A673 (cell line): ENCODE results near the gene ENOX1. TPM values are rescaled to one million over a fixed set of nuclear protein-coding genes. Genes with fewer than 3 reads are reported as not detected.

Source experiments
- BruUV-seq: library from RNA; stranded (reverse); fragments of 400-500 nt; replicated peaks from 2 replicates; lab custom pipeline; 2021; lab: Mats Ljungman, UMichigan
- CTCF ChIA-PET: fragments of 300-600 bp; sonication (Branson Sonifier 250); formaldehyde crosslinking; loops from one replicate; lab custom pipeline; 2022; ENCODE audit warnings: antibody characterized with exemption; lab: Charles Lee
- POLR2A ChIA-PET: fragments of 300-600 bp; sonication (Branson Sonifier 250); formaldehyde crosslinking; loops from one replicate; lab custom pipeline; 2022; ENCODE audit warnings: antibody characterized with exemption; ENCODE audit not compliant: low non-redundant PET; lab: Charles Lee
- DNase-seq: peaks from one replicate; pipeline ENCODE4 v3.0.0-alpha.2; 2015; ENCODE audit warnings: low spot score
- H3K27ac ChIP-seq: fragments of 200-600 bp; sonication (generic); 2 replicates; pipeline ENCODE4 v1.5.1; 2016; ENCODE audit warnings: mixed run types, low read depth, mild to moderate bottlenecking, mixed read lengths, antibody characterized with exemption, low read length; ENCODE audit not compliant: poor library complexity, severe bottlenecking
- H3K27me3 ChIP-seq: fragments of 200-600 bp; sonication (generic); replicated peaks from 2 replicates; pipeline ENCODE4 v1.6.1; 2017; ENCODE audit warnings: mixed run types, low read depth, mild to moderate bottlenecking, mixed read lengths, antibody characterized with exemption, low read length; ENCODE audit not compliant: insufficient read depth, poor library complexity
- H3K36me3 ChIP-seq: fragments of 200-600 bp; sonication (generic); 2 replicates; pipeline ENCODE4 v1.6.1; 2016; ENCODE audit warnings: mixed run types, mild to moderate bottlenecking, mixed read lengths, antibody characterized with exemption, low read length; ENCODE audit not compliant: insufficient read depth, poor library complexity, severe bottlenecking
- H3K4me1 ChIP-seq: fragments of 200-600 bp; sonication (generic); 2 replicates; pipeline ENCODE4 v1.6.1; 2017; ENCODE audit warnings: mixed run types, mild to moderate bottlenecking, mixed read lengths, antibody characterized with exemption, low read length; ENCODE audit not compliant: insufficient read depth, poor library complexity, severe bottlenecking
- H3K4me3 ChIP-seq: fragments of 200-600 bp; sonication (generic); 2 replicates; pipeline ENCODE4 v1.5.1; 2016; ENCODE audit warnings: low read depth, mixed run types, mild to moderate bottlenecking, mixed read lengths, low read length; ENCODE audit not compliant: poor library complexity, severe bottlenecking
- H3K9me3 ChIP-seq: fragments of 200-600 bp; sonication (generic); 2 replicates; pipeline ENCODE4 v1.6.1; 2016; ENCODE audit warnings: mixed run types, low read depth, mild to moderate bottlenecking, mixed read lengths, antibody characterized with exemption, low read length; ENCODE audit not compliant: poor library complexity, severe bottlenecking
- EZH2 ChIP-seq: fragments of 200-600 bp; sonication (generic); IDR thresholded peaks from 2 replicates; pipeline ENCODE4 v1.6.1; 2017; ENCODE audit warnings: borderline replicate concordance, low read depth, mild to moderate bottlenecking, mixed read lengths, antibody characterized with exemption, low read length; ENCODE audit not compliant: poor library complexity, severe bottlenecking
- intact Hi-C: fragments of 100-400 bp; cut with micrococcal nuclease; formaldehyde crosslinking; loops from one replicate; pipeline ENCODE4 v1.10.0; 2022; ENCODE audit not compliant: unreplicated experiment
- total RNA-seq: library from RNA; stranded (reverse); gene quantifications from 2 replicates; pipeline ENCODE4 v1.2.3, GENCODE V29; 2021
- TF ChIP-seq, protein P1 (sequence below): fragments of 300-800, 200-600 bp; sonication (generic); conservative IDR thresholded peaks from 2 replicates; pipeline ENCODE4 v1.5.1; 2017; ENCODE audit warnings: low read depth, mild to moderate bottlenecking, antibody characterized with exemption, low read length, moderate library complexity, mixed read lengths

The ENOX1 gene
- total RNA-seq, 1 experiment from 2014 or later: 4.4 TPM

DNA sequence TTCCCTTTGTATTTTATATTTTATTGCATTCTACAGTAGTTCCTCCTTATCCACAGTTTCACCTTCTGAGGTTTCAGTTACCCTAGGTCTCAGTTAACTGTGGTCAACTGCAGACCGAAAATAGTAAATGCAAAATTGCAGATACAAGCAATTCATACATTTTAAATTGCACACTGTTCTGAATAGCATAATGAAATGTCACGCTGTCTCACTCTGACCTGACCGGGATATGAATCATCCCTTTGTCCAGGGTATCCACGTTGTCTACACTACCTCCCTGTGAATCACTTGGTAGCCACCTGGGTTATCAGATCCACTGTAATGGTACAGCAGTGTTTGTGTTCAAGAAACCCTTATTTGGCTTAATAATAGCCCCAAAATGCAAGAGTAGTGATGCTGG, 438.4 kb downstream of the ENOX1 start:
- Histone ChIP-seq H3K4me1 (peaks cover 23% of the 10 kb centered on the region), H3K36me3 (no peaks in the 10 kb centered on the region), H3K4me3 (no peak overlapping the region), H3K27me3 (no peaks in the 10 kb centered on the region), H3K27ac (no peak overlapping the region), H3K9me3 (no peaks in the 10 kb centered on the region)
- no peak for DNase-seq
- no peak for TF ChIP-seq EZH2
- TF ChIP-seq, protein P1, sequence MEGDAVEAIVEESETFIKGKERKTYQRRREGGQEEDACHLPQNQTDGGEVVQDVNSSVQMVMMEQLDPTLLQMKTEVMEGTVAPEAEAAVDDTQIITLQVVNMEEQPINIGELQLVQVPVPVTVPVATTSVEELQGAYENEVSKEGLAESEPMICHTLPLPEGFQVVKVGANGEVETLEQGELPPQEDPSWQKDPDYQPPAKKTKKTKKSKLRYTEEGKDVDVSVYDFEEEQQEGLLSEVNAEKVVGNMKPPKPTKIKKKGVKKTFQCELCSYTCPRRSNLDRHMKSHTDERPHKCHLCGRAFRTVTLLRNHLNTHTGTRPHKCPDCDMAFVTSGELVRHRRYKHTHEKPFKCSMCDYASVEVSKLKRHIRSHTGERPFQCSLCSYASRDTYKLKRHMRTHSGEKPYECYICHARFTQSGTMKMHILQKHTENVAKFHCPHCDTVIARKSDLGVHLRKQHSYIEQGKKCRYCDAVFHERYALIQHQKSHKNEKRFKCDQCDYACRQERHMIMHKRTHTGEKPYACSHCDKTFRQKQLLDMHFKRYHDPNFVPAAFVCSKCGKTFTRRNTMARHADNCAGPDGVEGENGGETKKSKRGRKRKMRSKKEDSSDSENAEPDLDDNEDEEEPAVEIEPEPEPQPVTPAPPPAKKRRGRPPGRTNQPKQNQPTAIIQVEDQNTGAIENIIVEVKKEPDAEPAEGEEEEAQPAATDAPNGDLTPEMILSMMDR: no peak
- intact Hi-C loops: no loop called here
- CTCF ChIA-PET: no interaction called here
- POLR2A ChIA-PET: no interaction called here
- no TSS peak for BruUV-seq

DNA sequence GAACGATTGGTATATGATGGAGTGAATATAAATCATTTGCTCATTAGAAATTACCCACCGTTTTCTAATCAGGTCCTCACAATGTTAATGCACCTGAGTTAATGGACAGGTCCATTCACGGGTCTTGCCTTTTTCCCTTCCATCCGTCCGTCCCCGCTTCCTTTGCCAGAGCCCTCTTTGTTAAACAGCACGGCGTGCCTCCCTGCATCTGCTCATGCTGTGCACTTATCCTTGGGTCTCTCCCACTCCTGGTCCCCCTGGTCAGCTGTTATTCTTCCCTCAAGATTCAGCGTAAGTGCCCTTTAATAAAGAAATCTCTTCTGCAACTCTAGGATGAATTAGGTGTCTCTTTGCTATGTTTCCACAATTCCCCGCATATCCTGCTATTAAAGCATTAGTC, 438.9 kb downstream of the ENOX1 start:
- intact Hi-C loops: no loop called here
- Histone ChIP-seq H3K4me1 (peaks cover 23% of the 10 kb centered on the region), H3K27me3 (no peaks in the 10 kb centered on the region), H3K27ac (no peak overlapping the region), H3K9me3 (no peaks in the 10 kb centered on the region), H3K36me3 (no peaks in the 10 kb centered on the region), H3K4me3 (no peak overlapping the region)
- no peak for TF ChIP-seq EZH2
- TF ChIP-seq, protein P1: no peak
- ChIA-PET CTCF (no interaction called here), POLR2A (no interaction called here)
- no TSS peak for BruUV-seq
- no peak for DNase-seq

DNA sequence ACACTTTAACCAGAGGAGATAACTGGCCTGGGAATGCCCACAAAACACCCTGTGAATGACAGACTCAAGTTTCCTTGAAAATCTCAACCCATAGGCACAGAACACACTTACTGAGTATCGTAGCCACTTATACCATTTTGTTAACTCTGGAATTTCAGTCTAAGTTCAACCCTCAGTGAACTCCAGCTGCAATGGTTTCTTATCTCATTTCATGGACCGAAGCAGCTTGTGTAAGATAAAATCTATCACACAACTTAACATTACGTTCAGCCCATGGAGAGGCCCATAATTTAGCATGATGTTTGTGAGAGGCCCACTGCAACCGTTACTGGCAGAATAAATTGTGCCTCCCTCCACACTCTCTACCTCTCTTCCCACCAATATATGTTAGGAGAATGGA, 440.3 kb downstream of the ENOX1 start:
- Histone ChIP-seq H3K4me3 (no peak overlapping the region), H3K27me3 (no peaks in the 10 kb centered on the region)
- intact Hi-C loops: no loop called here

More for the DNA sequence above, 440.3 kb downstream of the ENOX1 start:
- no TSS peak for BruUV-seq
- peaks cover 19% of the 10 kb centered on the region for H3K4me1 ChIP-seq
- no peaks in the 10 kb centered on the region for H3K36me3 ChIP-seq
- H3K9me3 ChIP-seq: no peaks in the 10 kb centered on the region
- H3K27ac ChIP-seq: no peak overlapping the region
- no peak for DNase-seq
- ChIA-PET CTCF (no interaction called here), POLR2A (no interaction called here)
- no peak for TF ChIP-seq EZH2
- TF ChIP-seq, protein P1: no peak
